NT2/D1 (cell line): ENCODE measurements around the gene PEAR1.

Experiments used
- SUZ12 ChIP-seq: IDR thresholded peaks from 2 replicates; pipeline ENCODE4 v1.6.1; 2011; ENCODE audit not compliant: insufficient read length, insufficient read depth; ENCODE audit errors: extremely low read depth
- YY1 ChIP-seq: IDR thresholded peaks from 2 replicates; pipeline ENCODE4 v1.6.1; 2011; ENCODE audit not compliant: insufficient read length, insufficient read depth
- ZNF274 ChIP-seq: IDR thresholded peaks from 2 replicates; pipeline ENCODE4 v1.6.1; 2011; ENCODE audit warnings: mild to moderate bottlenecking, low read depth, low read length

- TF ChIP-seq ZNF274 = no peak
- TF ChIP-seq SUZ12 = peak; percentile 82
- TF ChIP-seq YY1 = no peak
Observed at GRCh38 chr1:156927215-156928042, 33.9 kb downstream of the PEAR1 start.
